Epidermal melanocyte (primary cell): ENCODE data around the gene OPCML.

Experiments
- DNase-seq: peaks from one replicate; pipeline ENCODE4 v3.0.0; 2011; ENCODE audit warnings: low spot score; ENCODE audit not compliant: insufficient read length

Gene OPCML

GRCh38 chr11:132586801-132587200, 945.5 kb downstream of the OPCML start:
- DNase-seq, result no peak

GRCh38 chr11:132579634-132580327, 952.5 kb downstream of the OPCML start:
- DNase-seq, result no peak

- no peak for DNase-seq
Observed at GRCh38 chr11:132579136-132579535, 953.2 kb downstream of the OPCML start.

- no peak for DNase-seq
Observed at GRCh38 chr11:132578580-132578979, 953.7 kb downstream of the OPCML start.

GRCh38 chr11:132576706-132577105, 955.6 kb downstream of the OPCML start:
- no peak for DNase-seq

GRCh38 chr11:132564091-132564885, 968.0 kb downstream of the OPCML start:
- DNase-seq, result no peak

- no peak for DNase-seq
Observed at GRCh38 chr11:132563050-132563449, 969.3 kb downstream of the OPCML start.

- no peak for DNase-seq
Observed at GRCh38 chr11:132561937-132562336, 970.4 kb downstream of the OPCML start.

GRCh38 chr11:132559331-132560036, 972.8 kb downstream of the OPCML start:
- DNase-seq, result no peak

GRCh38 chr11:132556316-132556715, 976.0 kb downstream of the OPCML start:
- DNase-seq, result no peak

GRCh38 chr11:132555617-132556016, 976.7 kb downstream of the OPCML start:
- DNase-seq, result no peak

- DNase-seq, result no peak
Observed at GRCh38 chr11:132551016-132551415, 981.3 kb downstream of the OPCML start.

- no peak for DNase-seq
Observed at GRCh38 chr11:132549561-132549960, 982.7 kb downstream of the OPCML start.

- DNase-seq, result no peak
Observed at GRCh38 chr11:132549001-132549400, 983.3 kb downstream of the OPCML start.

GRCh38 chr11:132544007-132544406, 988.3 kb downstream of the OPCML start:
- DNase-seq, result no peak

GRCh38 chr11:132541794-132542193, 990.5 kb downstream of the OPCML start:
- DNase-seq, result no peak

GRCh38 chr11:132540581-132540980, 991.7 kb downstream of the OPCML start:
- DNase-seq, result no peak

- DNase-seq, result no peak
Observed at GRCh38 chr11:132539590-132540368, 992.5 kb downstream of the OPCML start.

- DNase-seq, result no peak
Observed at GRCh38 chr11:132538642-132539041, 993.7 kb downstream of the OPCML start.

- no peak for DNase-seq
Observed at GRCh38 chr11:132535830-132536229, 996.5 kb downstream of the OPCML start.

- DNase-seq, result no peak
Observed at GRCh38 chr11:132531921-132532320, 1000.4 kb downstream of the OPCML start.
